HG03066 (cell line): ENCODE results near the gene KIF14.
"Not testable (repeated sequence)": the region's sequence is repeated elsewhere in the genome, so short reads cannot be mapped to it uniquely, and the experiment has no call there.

Experiments used
- ATAC-seq: cut with Tn5 transposase; IDR thresholded peaks from one replicate; pipeline ENCODE4 v1.9.1; 2021; ENCODE audit warnings: low read depth; ENCODE audit not compliant: unreplicated experiment

Gene KIF14

DNA sequence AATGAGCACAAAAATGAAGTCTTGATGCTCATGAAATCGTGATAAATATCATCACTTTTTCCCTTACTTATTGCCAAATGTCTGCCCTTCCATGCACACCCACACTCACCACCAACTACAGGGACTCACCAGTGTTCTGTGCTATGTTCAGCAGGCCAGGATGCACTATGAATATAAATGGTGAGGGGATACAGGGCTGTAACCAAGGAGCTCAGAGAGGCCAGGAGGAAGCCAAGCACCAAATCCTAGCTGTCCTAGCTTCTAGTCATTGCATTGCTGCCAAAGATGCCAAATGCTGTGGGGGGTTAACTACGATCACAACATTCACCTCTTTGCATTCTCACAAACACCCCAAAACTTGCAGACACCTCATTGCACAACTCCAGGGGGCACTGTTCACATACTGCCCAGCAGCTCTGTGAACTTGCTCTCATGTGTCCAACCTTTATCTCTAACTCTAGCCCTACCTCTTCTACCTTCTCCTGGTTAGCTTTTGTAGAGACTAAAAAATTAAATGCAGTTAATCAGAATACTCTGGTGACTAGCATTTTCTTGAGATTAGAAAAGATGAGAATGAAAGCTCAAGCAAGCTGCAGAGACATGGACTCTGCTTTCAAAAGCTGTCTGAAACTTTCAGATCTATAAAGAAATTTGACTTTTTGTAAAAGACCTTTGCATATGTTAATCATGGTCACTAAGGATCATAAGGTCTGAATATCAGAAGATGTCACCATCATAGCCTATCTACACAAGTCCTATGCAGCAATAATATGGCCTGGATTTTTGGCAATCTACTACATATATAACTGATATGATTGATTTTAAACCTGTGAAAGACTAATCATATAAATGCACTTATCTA, 13.9 kb upstream of the KIF14 start:
- ATAC-seq = no peak

DNA sequence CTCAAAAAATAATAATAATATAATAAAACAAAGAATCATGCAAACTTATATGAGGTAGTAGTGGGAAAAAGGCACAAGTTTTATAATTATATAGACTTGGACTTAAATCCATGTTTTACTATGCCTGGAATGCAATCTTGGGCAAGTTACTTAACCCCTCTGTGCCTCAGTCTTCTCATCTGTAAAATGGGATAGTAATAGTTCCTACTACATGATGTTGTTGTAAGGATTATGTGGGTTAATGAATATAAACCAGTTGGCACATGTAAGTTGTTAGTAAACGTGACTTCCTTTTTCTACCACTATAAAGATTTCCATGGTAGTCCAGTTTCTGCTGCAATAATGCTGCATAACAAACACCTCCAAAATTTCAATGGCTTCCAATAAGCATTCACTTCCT, 10.8 kb upstream of the KIF14 start:
- no peak for ATAC-seq

DNA sequence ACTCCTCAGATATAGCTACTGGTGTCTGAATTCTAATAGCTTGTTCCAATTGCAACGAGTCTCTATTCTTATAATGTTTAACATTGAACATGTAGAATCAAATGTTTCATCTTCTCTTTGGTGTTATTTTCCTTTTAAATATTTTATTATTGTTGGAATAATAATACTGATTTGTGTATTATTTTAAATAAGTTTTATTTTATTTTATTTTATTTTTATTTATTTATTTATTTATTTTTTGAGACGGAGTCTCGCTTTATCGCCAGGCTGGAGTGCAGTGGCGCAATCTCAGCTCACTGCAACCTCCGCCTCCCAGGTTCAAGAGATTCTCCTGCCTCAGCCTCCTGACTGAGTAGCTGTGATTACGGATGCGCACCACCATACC, 10.0 kb upstream of the KIF14 start:
- not testable (repeated sequence) for ATAC-seq

DNA sequence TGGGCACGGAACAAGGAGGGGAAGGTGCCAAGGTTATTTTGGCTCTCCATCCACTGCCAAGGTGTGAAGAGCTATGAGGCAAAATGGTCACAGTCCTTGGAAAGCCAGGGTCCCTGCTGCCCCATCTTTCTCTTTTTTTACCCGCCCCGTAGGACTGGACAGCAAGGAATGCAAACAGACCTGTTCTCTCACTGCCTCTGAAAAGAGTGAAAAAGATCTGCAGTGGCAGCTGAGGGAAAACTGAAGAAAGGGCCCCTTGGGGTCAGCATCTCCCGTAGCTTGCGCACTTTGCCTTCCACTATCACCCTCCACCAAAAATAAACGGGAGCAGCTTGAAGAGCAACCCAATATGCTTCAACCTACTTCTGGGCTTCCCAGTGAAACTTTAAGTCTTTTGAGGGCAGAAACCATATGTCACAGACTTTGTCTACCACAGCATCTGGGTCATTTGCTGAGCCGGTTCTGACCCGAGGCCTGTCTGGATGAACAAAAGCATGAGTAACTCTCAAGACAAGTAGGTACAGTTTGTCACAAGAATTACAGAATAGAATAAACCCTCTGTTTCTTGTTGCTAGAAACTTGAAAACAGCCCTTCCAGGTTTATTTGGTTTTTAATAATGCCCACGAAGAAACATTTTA, 9.4 kb upstream of the KIF14 start:
- no peak for ATAC-seq

DNA sequence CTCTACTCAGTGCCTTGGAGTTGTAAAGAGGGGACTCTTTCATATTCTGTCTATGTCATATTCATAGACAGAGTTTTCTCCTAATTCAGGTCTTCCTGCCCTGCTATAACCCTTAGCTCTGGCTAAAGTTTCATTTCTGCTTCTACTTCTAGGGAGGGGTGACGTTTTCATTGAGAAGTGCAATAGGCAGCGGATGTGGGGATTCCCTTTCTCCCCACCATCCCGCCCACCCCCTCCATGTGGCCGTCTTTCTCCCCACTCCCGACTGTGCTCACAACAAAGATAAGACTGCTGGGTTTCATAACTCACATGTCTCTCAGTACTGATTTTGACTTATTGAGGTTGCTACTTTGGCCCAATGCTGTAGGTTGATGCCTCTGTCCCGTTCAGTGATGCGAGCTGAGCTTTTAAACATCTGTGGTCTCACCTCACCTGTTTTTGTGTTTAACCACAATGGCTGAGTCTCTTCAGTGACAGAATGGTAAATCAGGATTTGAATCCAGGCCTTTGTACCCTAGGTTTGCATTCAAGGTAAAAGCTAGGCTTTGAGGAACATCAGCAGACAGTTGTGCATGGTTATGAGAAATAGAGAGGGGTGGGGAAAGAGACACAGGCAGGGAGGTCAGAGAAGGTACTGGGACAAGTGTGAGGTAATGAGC, 7.8 kb upstream of the KIF14 start:
- peak; percentile 70 for ATAC-seq

DNA sequence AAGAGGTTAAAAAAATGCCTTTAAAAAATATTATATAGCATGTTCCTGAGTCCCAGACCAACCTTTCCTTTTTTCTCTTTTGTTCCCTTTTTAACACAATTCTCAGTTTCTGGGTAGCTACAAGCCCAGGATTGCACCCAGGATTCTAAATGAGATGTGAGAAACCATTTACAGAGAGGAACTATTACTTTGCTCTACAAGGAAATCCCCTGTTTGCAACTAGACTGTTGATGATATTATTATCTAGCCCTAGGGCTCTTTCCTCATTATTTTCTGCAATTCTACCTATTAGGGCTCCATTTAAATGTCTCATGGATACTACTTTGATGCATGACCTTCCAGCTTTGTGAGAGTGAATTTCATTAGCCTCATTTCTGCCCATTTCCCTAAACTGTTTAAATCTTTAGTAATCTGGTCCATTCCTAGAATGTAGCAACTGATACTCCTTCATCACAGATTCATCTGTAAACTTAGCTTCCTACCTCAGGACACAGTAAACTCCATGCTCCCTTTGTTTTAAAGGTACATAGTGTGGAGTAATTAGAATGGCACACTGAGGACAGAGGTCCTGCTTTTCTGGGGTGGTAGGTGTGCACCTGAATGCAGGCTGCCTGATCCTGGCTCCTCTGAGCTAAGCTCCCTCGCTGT, 7.1 kb upstream of the KIF14 start:
- no peak for ATAC-seq

DNA sequence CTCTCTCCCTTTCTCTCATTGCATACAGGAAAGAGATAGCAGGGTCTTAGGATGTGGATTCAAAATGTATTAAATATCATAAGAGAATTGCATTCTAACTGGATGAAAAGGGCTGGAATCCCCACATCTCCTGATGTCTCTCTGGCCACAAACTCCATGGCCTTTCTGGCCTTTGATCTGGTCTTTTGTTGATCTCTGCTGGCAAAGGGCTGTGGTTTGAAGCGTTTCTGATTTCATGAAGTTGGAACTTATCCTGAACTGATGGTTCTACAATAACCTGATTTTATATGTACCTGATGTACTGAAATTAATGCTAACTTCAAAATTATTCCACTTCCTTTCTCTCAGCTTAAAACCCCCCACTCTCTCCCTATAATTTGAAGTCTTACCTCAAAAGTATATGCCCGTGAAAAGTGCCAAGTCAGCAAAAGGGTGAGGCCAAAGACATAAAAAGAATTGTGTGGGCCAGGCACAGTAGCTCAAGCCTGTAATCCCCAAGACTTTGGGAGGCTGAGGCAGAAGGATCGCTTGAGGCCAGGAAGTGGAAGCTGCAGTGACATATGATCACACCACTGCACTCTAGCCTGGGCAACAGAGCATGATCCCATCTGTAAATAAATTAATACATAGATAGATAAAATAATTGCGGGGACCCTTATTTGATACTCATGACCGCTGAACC, 6.4 kb upstream of the KIF14 start:
- ATAC-seq = no peak

DNA sequence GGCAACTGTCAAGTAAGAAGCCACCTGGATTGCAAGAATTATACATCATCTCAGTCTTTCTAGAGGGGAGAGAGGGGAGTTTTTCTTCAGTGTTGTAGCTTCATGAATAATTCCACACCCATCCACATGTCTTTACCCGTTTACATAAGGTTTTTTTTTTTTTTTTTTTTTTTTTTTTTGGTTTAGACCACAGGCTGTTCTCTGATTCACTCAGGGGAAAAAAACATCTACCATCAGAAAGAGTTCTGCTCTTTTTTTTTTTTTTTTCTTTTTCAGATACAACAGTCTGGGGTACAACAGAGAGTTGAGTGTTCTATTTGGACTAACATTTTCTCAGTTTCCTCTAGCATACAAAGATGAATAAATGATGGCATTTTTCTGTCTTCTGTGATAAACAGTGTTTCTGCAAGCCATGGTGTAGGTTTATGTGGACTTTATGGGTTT, 4.9 kb upstream of the KIF14 start:
- ATAC-seq = no peak

DNA sequence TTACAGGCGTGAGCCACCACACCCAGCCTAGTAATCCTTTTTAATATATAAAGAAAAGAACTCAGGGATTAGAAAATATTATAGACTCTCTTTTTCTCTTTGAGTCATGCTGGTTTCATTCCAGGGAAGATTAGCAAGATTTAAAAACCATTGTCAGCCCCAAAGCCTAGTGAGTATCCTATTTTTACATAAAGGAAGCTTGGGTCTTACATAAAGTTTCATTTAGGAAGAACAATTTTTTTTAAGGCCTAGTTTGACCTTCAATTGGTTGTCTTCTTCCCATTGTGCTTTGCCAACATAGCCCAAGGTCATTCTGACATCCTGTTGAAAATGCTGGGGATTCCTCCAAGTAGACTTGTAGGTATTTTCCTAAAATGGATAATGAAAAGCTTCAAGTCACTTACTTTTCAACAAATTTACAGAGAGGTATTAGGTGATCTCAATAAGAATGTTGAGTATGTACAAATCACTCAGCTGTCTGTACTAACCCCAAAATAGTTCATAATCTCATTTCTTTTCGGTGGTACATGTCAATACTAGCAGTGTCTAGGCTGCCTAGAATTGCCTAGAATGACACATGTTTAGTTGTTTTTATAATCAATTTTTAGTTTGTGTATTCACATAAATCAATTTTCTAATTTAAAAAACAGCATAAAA, 4.3 kb upstream of the KIF14 start:
- ATAC-seq = no peak

DNA sequence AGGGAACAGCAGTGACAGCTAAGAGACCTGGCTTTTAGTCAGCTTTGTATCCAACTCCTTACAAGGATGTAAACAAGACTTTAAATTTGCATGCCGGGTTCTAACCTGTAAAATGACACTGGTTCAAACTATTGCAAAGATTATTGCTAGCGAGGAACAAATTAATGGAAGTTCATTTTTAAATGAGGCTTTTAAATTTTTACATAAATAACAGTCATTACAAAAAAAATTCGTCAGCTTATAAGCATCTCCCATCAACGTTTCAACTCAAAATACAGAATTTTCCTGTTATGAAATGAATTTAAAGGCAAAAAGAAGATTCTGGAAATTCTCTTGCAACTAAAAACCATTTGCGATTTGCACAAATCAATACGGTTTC, 668 bp downstream of the KIF14 start:
- no peak for ATAC-seq

DNA sequence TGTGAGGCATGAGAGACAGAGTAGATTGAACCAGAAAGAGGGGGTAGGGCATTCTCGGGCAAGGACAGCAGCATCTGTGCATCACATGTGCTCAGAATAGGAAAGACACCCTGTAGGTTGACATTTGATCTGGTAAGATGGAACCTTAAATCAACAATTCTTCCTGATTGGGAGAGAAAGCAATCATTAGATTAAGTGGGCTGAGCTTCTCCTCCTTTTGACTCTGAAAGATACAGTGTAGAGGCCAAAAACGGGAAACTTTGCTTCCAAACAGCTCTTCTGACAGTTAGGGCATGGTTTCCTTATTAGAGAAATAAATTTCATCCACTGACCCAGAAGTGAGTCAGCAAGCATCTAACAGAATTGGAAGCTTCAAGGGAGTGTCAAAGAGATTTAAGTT, 9.7 kb downstream of the KIF14 start:
- no peak for ATAC-seq

DNA sequence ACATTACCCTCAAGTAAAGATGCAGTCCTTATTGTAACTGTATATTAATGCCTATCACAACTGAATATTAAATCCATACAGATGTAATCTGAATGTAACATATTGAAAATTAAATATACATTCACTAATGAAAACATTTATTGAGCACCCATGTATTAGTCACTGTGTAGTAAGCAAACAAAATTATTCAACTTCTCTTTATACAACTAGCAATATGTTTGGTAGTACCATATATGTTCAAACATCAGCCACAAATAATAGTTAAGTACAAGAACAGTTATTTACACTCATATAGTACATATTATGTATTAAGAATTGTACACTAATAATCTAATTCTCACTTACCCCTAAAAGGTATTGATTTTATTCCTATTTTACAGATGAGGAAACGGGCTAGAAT, 17.9 kb downstream of the KIF14 start:
- no peak for ATAC-seq

DNA sequence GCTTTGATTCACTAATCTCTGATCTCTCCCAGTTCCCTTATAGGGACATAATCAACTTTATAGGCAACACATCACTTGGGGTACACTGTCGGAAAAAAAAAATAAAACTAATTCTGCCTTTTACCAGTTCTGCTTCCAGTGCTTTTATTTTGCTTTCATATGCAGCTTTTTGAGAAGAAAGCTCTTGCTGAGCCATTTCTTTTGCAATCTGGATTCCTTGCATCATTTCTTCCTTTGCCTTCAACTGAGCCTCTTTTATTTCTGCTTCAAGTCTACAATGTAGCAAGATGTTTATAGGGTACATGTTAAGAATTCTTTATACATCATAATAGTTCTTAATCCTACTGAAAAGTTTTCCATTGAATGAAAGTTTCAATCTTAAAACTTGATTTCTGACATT, 30.6 kb downstream of the KIF14 start:
- ATAC-seq = no peak

DNA sequence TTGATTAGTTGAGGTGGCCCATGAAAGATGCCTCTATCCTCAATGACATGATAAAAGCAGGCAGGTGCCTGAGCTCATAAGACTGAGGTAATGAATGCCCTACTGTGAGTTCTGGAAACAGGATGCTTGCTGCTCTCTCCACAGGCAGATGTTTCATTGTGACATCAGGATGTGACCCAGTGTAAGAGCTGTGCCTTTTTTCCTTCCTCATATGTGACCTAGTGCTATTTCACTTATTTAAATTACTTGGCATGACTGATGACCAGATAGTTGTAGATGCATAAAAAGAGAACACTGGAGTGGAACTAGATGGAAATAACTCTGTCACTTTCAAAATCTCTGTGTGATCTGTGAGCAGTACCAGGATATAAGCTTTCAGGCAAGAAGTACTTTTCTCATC, 31.9 kb downstream of the KIF14 start:
- no peak for ATAC-seq

DNA sequence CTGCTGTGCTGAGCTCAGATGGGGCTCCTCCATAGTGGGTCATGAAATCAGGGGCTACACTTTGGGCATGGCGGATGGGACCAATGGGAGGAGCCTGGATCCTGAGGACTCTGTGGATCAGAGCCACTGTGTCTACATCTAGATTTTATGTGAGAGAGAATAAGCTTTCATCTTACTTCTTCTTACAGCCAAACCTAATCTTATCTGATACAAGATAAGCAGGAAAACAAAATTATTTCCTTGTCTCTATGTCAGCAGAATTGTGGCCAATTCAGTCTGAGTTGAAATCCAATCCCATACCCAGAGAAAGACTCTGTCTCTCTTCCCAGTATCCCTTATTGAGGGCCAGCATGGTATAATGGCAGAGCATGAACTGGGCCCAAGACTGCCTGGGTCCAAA, 56.2 kb downstream of the KIF14 start:
- no peak for ATAC-seq

DNA sequence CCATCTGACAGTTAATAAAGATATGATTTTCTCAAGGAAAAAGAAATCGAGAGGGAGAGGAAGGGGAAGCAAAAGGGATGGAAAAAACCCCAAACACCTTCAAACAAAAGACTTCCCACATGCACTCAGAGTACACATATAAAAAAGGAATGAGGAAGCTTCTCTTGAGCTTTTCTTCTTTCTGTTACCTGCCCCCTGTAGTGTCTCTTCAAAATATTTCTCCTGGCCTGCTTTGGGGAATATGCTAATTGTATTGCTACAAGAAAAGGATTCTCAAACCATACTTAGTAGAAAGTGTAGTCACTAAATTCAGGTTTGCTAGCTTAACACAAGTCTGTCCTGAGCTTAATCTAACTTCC, 58.7 kb downstream of the KIF14 start:
- ATAC-seq = no peak

DNA sequence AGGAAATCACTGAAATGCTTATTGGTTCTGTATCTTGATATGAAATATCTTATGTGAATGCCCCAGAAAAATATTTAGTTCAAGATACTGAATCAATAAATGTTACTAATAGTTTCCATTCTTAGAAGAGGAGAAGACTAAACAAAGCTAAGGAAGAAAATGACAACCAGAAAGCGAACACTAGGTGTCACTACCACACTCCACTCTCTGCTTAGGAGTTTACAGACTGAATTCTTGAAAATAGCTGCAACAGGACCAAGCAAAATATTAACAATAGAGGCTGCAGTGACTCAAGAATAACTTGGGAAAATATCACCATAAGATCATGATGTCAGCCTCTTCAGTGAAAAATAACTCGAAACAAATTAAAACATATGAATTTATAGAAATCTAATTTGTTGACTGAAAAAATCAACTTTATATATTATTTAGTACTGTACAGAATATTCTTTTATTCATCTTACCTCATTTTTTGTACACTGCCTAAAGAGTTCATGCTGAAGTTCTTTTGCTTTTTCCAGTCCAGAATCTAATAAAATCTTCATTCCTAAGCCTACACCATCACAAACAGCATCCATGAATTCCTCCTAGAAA, 61.6 kb downstream of the KIF14 start:
- no peak for ATAC-seq

DNA sequence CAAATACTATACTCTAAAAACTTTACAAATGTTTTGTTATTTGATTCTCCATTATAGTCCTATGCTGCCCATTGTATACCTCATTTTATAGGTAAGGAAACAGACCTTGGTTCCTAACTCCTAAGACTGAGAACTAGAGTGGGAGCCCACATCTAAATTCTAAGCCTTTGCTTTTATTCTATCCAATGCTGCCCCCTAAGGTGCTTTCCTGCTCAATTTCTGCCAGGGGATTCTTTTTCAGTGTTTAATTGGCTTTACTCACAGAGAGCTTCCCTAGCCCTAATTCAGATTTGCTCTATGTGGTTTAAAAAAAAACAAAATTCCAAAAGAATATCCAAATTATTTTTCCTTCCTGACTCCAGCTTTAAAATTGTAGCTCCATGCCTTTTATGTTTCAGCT, 64.5 kb downstream of the KIF14 start:
- ATAC-seq = no peak

DNA sequence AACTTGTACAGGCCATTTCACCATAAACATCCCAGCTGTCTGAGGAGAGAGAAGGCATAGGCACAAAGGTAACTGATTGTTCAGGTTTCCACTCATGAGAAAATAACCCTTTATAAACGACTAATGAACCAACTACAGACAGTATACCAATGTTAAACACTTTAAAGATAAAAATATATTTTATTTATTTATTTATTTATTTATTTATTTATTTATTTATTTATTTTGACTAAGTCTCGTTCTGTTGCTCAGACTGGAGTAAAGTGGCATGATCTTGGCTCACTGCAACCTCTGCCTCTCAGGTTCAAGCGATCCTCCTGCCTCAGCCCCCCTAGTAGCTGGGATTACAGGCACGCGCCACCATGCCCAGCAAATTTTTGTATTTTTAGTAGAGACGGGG, 67.8 kb downstream of the KIF14 start:
- not testable (repeated sequence) for ATAC-seq

DNA sequence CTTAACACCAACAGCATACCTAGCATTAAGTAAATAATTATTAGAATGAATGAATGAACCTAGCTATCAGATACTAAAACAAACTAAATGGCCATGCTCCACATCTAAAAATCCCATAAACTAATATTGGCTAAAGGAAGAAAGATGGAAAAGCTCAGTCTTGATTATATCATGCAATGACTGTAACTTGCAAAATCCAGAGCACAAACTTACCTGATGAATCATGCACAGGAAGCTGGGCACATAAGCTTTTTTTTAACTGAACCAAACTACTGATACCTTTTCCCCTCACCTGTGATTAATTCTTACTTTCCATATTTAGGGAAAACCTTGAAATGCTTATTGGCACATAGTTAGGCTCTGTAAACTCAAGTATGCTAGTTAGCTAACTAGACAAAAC, 70.2 kb downstream of the KIF14 start:
- no peak for ATAC-seq
